IPS DF 6.9 (cell line): ENCODE results near the gene COL24A1.
A peak's percentile ranks its signal among the peaks of the same experiment; 100 is the strongest.

ENCODE experiments used
- DNase-seq: peaks from one replicate; pipeline ENCODE4 v3.0.0-alpha.2; 2013; ENCODE audit warnings: low read depth, low spot score
- H3K27ac ChIP-seq: one replicate; pipeline ENCODE4 v1.5.1; 2013; ENCODE audit warnings: low read length, control low read depth
- H3K27me3 ChIP-seq: 2 replicates; pipeline ENCODE4 v1.6.1; 2013; ENCODE audit warnings: mild to moderate bottlenecking, low read length; ENCODE audit not compliant: control insufficient read depth, insufficient read depth
- H3K36me3 ChIP-seq: 2 replicates; pipeline ENCODE4 v1.6.1; 2013; ENCODE audit warnings: low read length; ENCODE audit not compliant: control insufficient read depth, insufficient read depth
- H3K4me1 ChIP-seq: 2 replicates; pipeline ENCODE4 v1.6.1; 2013; ENCODE audit warnings: low read length; ENCODE audit not compliant: control insufficient read depth, insufficient read depth
- H3K4me3 ChIP-seq: 2 replicates; pipeline ENCODE4 v1.5.1; 2013; ENCODE audit warnings: mild to moderate bottlenecking, low read length
- H3K9me3 ChIP-seq: 2 replicates; pipeline ENCODE4 v1.6.1; 2013; ENCODE audit warnings: low read length, inconsistent platforms; ENCODE audit not compliant: control insufficient read depth, insufficient read depth
- WGBS: extraction: QIAGEN DNeasy Blood & Tissue Kit; methylation state at CpG from one replicate; pipeline ENCODE4 v1.1.7; 2013; ENCODE audit warnings: mixed read lengths, missing lambda C conversion rate; ENCODE audit not compliant: insufficient read length, insufficient coverage; 5-methylcytosine and 5-hydroxymethylcytosine counted together

COL24A1 gene

DNA sequence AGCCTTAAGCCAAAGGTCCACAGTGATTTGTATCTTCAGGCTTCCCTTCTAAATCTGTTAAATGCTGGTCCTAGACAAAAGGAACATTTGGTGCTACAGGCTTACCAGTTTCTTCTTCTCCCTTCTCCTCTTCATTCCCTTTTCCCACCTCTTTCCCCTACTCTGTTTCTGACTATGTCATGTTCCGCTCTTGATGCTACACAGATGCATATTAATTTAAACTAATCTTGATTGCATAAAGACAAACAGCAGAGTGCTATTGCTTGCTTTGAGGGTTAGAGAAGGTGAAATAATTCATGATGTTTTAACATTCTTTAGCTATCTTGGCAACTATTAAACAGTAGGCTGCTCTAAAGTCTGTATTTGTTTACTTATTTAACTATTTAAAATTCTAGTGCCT lies 34.3 kb upstream of the COL24A1 start:
- no peaks in the 10 kb centered on the region for H3K36me3 ChIP-seq
- H3K9me3 ChIP-seq = no peaks in the 10 kb centered on the region
- no peak overlapping the region for H3K4me3 ChIP-seq
- no CpG with 5 or more reads among the region's 1 CpG for WGBS
- no peaks in the 10 kb centered on the region for H3K27me3 ChIP-seq
- H3K27ac ChIP-seq = no peak overlapping the region
- 0 out of 2 replicates have a peak, but pooled peaks cover 1% of the 10 kb centered on the region for H3K4me1 ChIP-seq
- DNase-seq = no peak

DNA sequence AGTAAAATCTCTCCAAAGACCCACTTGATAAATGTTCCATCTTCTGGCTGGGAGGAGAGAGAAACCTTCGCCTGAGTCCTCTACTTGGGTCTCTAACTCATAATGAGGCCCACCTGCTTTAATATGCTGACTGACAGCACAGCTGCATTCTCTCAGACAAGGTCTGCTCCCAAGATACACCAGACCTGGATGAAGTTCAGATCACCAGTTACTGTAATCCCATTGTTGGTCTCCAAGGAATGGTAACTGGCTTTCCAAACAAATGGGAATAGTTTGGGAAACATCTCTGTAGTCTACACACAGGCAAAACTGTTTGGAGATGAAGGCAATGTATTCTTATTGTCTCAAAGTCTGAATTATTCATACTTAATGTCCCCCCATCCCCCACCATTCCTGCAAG lies 27.9 kb upstream of the COL24A1 start:
- Histone ChIP-seq H3K9me3 (no peaks in the 10 kb centered on the region), H3K27ac (no peak overlapping the region), H3K4me1 (no peaks in the 10 kb centered on the region), H3K27me3 (no peaks in the 10 kb centered on the region), H3K4me3 (no peak overlapping the region), H3K36me3 (no peaks in the 10 kb centered on the region)
- DNase-seq = no peak
- no CpG with 5 or more reads among the region's 1 CpG for WGBS

DNA sequence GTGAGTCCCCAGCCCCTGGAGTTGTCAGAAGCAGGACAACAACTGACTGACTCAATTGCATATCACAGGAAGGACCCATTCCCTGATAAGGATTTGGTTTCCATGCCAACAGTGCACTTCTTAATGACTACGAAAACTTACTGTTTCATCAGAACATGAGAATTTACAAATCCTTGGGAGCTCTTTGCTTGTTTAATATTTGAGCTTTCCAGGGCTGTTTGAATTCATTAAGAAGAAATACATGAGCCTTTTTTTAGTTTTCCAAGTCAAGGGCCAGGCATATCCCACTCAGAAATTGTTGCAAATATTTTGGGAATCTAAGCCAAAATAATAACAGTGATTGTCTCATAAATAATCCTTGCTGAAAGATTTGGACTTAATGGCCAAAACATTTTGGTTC lies 27.2 kb upstream of the COL24A1 start:
- Histone ChIP-seq H3K27ac (no peak overlapping the region), H3K9me3 (no peaks in the 10 kb centered on the region), H3K4me1 (no peaks in the 10 kb centered on the region), H3K27me3 (no peaks in the 10 kb centered on the region), H3K36me3 (no peaks in the 10 kb centered on the region), H3K4me3 (no peak overlapping the region)
- WGBS = no CpG with 5 or more reads among the region's 1 CpG
- no peak for DNase-seq

DNA sequence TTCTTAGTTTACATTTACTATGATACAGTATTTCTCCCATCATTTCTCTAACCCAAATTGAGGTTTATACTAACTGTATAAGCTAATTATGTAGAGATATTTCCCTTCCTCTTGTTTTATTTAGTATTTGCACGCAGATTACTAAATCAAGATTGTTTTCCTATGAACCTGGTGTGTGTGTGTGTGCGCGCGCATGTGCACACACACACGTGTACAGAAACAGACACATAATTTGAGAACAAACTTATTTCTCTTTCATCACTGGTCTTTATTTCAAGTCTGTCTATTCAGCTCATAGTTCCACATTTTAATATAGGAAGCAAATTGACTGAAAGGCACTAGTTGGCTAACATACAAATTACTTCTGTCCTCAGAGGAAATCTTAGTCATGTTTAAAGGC lies 19.7 kb upstream of the COL24A1 start:
- H3K9me3 ChIP-seq = no peaks in the 10 kb centered on the region
- no peak overlapping the region for H3K27ac ChIP-seq
- no peaks in the 10 kb centered on the region for H3K36me3 ChIP-seq
- no peak overlapping the region for H3K4me3 ChIP-seq
- no peaks in the 10 kb centered on the region for H3K27me3 ChIP-seq
- DNase-seq = no peak
- WGBS = no CpG with 5 or more reads among the region's 5 CpGs
- H3K4me1 ChIP-seq = no peaks in the 10 kb centered on the region

DNA sequence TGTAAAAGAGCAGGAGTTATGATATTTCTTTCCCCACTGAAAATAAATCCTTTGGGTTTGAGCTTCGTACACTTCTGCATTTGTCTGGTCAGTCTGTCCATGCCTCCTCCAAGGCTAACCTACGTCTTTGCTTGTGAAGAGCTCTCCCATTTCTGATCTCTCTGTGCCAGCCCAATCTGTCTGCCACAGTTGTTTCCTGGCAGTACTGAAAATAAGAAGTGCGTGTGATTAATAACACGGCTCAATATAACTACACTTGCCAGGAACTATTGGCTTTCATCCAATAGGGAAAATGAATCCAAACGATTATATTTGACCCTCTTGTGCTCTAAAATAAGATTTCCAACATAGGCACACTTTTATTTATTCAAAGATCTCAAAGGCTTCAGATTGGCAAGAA lies 19.2 kb upstream of the COL24A1 start:
- Histone ChIP-seq H3K36me3 (no peaks in the 10 kb centered on the region), H3K4me3 (no peak overlapping the region), H3K4me1 (no peaks in the 10 kb centered on the region), H3K27ac (no peak overlapping the region), H3K27me3 (no peaks in the 10 kb centered on the region), H3K9me3 (no peaks in the 10 kb centered on the region)
- DNase-seq = no peak
- no CpG with 5 or more reads among the region's 5 CpGs for WGBS

DNA sequence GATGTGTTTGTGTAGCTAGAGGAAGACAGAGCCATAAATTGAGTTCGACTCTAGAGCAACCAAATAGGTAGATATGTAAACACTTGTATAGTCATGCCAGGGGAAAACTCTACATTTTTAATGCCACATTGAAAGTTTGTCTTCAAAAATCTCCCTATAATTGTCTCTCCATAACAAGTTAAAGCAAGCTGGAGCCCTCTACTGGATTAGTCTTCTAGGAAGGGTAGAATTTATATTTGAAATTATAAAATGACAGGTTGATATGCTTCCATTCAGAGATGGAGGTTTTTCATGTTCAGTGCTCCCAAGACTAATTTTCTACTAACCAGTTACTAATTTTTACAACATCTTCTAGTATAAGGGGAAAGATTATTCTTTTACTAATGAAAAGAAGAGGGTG lies 13.1 kb upstream of the COL24A1 start:
- Histone ChIP-seq H3K4me3 (no peak overlapping the region), H3K36me3 (no peaks in the 10 kb centered on the region), H3K27me3 (no peaks in the 10 kb centered on the region), H3K9me3 (no peaks in the 10 kb centered on the region), H3K4me1 (no peaks in the 10 kb centered on the region), H3K27ac (no peak overlapping the region)
- no CpG with 5 or more reads among the region's 1 CpG for WGBS
- DNase-seq = no peak

DNA sequence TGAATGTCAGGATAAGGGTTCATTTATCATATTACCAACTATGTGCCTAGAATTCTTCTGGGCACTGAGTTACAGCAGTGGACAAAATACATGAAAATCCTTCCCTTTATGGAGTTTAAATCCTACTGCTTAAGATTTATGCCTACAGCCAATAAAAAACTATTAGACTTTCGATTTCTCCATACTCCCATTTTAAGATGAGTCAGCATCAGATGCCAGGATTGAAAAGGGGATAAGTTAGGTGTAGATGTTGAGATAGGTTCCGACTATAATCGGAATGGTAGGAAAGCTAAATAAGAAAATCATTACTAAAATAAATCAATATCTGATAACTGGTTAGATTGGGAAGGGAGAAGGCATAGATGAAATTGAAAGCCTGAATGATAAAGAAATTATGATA lies 3.2 kb upstream of the COL24A1 start:
- H3K9me3 ChIP-seq = no peaks in the 10 kb centered on the region
- peaks cover 6% of the 10 kb centered on the region for H3K4me1 ChIP-seq
- no peaks in the 10 kb centered on the region for H3K36me3 ChIP-seq
- H3K27me3 ChIP-seq = peaks cover 17% of the 10 kb centered on the region
- WGBS = no CpG with 5 or more reads among the region's 3 CpGs
- no peak for DNase-seq
- no peak overlapping the region for H3K27ac ChIP-seq
- no peak overlapping the region for H3K4me3 ChIP-seq

DNA sequence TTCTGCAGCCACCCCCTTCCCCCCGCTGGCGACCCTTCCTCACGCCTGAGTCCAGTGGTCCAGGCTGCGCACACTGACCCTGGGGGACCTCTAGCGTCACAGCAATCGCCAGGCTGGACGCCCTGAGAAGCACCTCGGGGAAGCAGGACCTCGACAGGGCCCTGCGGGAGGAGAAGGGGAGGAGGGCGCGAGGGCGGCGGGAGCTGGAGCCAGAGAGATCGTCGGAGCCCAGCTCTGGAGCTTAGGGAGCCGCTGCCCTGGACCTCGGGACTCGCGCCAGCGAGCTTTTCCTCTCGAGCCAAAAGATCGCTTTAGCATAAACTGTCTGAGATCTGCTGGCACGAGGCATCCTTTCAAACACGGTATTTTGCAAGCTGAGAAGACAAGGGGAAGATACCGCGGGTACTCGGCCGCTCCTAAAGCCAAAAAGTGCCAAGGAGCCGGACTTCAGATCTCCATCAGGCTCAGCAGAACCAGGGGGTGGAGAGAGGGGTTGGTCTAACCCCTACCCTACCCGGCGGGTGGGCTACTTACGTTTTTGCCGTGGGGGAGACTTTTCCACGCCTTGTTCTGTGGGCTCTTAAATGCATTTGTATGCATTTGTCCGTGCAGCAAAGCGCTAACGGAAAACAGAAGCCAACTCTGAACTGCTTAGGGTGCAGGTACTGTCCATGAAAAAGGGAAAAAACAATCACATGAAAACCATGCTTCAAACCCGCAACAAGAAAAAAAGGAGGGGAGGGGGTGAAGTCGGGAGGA lies 586 bp downstream of the COL24A1 start:
- Histone ChIP-seq H3K4me1 (peaks cover 10% of the 10 kb centered on the region), H3K4me3 (peak overlapping the region; percentile 56; the same call in 1 of the 2 replicates), H3K9me3 (no peaks in the 10 kb centered on the region), H3K27ac (no peak overlapping the region), H3K27me3 (peaks cover 24% of the 10 kb centered on the region), H3K36me3 (no peaks in the 10 kb centered on the region)
- DNase-seq = no peak
- no CpG with 5 or more reads among the region's 40 CpGs for WGBS

DNA sequence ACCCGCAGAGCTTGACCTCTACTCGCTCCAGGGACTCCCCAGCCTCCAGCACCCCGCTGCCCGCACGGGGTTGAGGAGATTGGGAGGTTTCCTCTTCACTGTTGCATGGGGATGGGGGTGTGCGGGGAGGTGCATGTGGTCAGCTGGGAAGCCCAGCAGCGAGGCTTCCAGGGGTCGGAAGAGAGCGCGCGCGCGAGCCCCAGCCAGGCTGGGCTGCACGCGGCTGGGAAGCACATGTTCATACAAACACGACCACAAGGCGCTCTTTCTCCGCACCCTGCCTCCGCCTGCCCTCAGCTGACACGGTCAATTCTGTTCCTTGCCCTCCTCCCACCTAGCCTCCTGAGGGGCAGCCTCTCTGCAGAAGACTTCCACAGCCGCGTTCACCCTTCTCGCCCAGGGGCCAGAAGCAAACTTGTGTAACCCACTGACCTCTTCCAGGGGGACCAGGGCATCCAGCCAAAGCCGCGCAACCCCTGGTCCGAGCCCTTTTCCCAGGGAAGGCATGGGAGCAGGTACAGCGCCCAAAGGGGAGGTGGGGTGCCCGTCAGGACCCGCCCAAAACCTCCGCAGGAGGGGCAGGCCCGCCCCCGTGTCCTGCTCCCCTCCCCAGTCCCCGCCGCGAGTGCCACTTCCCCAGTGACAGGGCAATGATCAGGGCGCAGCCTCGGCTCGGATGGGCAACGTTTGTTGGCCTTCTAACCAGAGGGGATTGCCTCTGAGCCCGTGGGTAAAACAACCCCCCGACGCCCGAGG lies 1.3 kb downstream of the COL24A1 start:
- H3K36me3 ChIP-seq = no peaks in the 10 kb centered on the region
- H3K27me3 ChIP-seq = peaks cover 24% of the 10 kb centered on the region
- no peak for DNase-seq
- peak overlapping the region; percentile 56; the same call in 1 of the 2 replicates for H3K4me3 ChIP-seq
- H3K27ac ChIP-seq = no peak overlapping the region
- no CpG with 5 or more reads among the region's 43 CpGs for WGBS
- H3K4me1 ChIP-seq = peaks cover 10% of the 10 kb centered on the region
- no peaks in the 10 kb centered on the region for H3K9me3 ChIP-seq

DNA sequence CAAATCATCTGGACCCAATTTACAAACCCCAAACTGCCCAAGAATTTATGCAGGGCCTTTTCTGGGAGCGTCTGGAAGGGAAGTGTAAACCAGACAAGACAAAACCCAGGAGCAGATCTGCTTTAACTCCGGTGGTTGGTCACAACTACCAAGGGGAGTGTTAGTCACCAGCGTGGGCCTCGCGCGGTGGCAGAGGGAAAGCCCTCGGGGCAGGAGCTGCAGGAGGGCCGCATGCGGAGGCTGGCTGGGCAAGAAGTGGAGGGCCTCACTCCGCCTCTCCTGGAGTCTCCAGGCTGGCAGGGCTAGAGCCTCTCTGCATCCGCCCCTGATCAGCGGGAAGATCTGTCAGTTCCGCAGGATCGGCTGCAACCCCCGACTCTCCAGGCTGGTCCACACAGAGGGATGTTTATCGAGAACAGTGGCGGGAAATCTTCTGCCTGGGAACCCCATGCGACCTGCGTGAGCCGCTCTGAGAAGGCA lies 2.0 kb downstream of the COL24A1 start:
- H3K27me3 ChIP-seq = peaks cover 24% of the 10 kb centered on the region
- no peak overlapping the region for H3K27ac ChIP-seq
- peak overlapping the region; percentile 0; the same call in 1 of the 2 replicates for H3K4me3 ChIP-seq
- DNase-seq = no peak
- no CpG with 5 or more reads among the region's 20 CpGs for WGBS
- no peaks in the 10 kb centered on the region for H3K9me3 ChIP-seq
- no peaks in the 10 kb centered on the region for H3K36me3 ChIP-seq
- peaks cover 10% of the 10 kb centered on the region for H3K4me1 ChIP-seq
